Measurements from ENCODE around the gene PIAS4. TPM values are rescaled to one million over a fixed set of nuclear protein-coding genes. Genes with fewer than 3 reads are reported as not detected.
A peak's percentile ranks its signal among the peaks of the same experiment; 100 is the strongest.

Gene PIAS4
- total RNA-seq, 1 donor from 2014 or later: 26.7 TPM

GRCh38 chr19:4053423-4054324, 46.1 kb downstream of the PIAS4 start:
- TF ChIP-seq, protein P1, sequence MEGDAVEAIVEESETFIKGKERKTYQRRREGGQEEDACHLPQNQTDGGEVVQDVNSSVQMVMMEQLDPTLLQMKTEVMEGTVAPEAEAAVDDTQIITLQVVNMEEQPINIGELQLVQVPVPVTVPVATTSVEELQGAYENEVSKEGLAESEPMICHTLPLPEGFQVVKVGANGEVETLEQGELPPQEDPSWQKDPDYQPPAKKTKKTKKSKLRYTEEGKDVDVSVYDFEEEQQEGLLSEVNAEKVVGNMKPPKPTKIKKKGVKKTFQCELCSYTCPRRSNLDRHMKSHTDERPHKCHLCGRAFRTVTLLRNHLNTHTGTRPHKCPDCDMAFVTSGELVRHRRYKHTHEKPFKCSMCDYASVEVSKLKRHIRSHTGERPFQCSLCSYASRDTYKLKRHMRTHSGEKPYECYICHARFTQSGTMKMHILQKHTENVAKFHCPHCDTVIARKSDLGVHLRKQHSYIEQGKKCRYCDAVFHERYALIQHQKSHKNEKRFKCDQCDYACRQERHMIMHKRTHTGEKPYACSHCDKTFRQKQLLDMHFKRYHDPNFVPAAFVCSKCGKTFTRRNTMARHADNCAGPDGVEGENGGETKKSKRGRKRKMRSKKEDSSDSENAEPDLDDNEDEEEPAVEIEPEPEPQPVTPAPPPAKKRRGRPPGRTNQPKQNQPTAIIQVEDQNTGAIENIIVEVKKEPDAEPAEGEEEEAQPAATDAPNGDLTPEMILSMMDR (conservative IDR thresholded peaks at IDR 0.05; ENCODE audit: low read depth, low read length): no peak

GRCh38 chr19:4054441-4055208, 47.1 kb downstream of the PIAS4 start:
- DNase-seq (ENCODE audit: low read depth): no peak
- TF ChIP-seq, protein P1 (conservative IDR thresholded peaks at IDR 0.05; ENCODE audit: low read depth, low read length): no peak
- no peak overlapping the region for H3K4me3 ChIP-seq (ENCODE audit: low read depth, low read length)

More at GRCh38 chr19:4053423-4054324, 46.1 kb downstream of the PIAS4 start:
- no peak overlapping the region for H3K4me3 ChIP-seq (ENCODE audit: low read depth, low read length)
- no peak for DNase-seq (ENCODE audit: low read depth)

DNA sequence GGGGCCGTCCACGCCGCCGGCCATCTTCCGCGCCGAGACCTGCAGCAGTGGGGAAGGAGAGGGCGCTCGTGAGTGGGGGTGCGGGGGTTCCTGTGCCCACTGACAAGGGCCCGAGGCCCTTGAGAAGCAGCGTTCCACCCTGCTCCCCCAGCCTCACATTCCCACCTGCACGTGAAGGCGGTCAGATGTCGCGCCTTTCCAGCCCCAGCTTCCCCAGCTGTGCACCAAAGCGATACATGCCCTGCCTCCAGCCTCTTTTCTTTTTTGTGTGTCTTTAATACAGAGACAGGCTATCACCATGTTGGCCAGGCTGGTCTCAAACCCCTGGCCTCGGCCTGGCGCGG, 47.6 kb downstream of the PIAS4 start:
- no peak for DNase-seq (ENCODE audit: low read depth)
- no peak overlapping the region for H3K4me3 ChIP-seq (ENCODE audit: low read depth, low read length)
- TF ChIP-seq, protein P1 (conservative IDR thresholded peaks at IDR 0.05; ENCODE audit: low read depth, low read length): no peak

GRCh38 chr19:4057931-4058692, 50.6 kb downstream of the PIAS4 start:
- TF ChIP-seq, protein P1 (conservative IDR thresholded peaks at IDR 0.05; ENCODE audit: low read depth, low read length): peak; percentile 27
- peak overlapping the region; percentile 21 for H3K4me3 ChIP-seq (ENCODE audit: low read depth, low read length)
- peak; percentile 19 for DNase-seq (ENCODE audit: low read depth)

- peak overlapping the region; percentile 21 for H3K4me3 ChIP-seq (ENCODE audit: low read depth, low read length)
- DNase-seq (ENCODE audit: low read depth): no peak
- TF ChIP-seq, protein P1 (conservative IDR thresholded peaks at IDR 0.05; ENCODE audit: low read depth, low read length): no peak
Observed at GRCh38 chr19:4058693-4059452, 51.3 kb downstream of the PIAS4 start.

- H3K4me3 ChIP-seq (ENCODE audit: low read depth, low read length): no peak overlapping the region
- TF ChIP-seq, protein P1 (conservative IDR thresholded peaks at IDR 0.05; ENCODE audit: low read depth, low read length): no peak
- no peak for DNase-seq (ENCODE audit: low read depth)
Observed at GRCh38 chr19:4059453-4059871, 51.9 kb downstream of the PIAS4 start.

All from epithelial cell of proximal tubule (primary cell).